Measurements from ENCODE around the gene WDR81.
"Not testable (repeated sequence)": the region's sequence is repeated elsewhere in the genome, so short reads cannot be mapped to it uniquely, and the experiment has no call there.

Gene WDR81

DNA sequence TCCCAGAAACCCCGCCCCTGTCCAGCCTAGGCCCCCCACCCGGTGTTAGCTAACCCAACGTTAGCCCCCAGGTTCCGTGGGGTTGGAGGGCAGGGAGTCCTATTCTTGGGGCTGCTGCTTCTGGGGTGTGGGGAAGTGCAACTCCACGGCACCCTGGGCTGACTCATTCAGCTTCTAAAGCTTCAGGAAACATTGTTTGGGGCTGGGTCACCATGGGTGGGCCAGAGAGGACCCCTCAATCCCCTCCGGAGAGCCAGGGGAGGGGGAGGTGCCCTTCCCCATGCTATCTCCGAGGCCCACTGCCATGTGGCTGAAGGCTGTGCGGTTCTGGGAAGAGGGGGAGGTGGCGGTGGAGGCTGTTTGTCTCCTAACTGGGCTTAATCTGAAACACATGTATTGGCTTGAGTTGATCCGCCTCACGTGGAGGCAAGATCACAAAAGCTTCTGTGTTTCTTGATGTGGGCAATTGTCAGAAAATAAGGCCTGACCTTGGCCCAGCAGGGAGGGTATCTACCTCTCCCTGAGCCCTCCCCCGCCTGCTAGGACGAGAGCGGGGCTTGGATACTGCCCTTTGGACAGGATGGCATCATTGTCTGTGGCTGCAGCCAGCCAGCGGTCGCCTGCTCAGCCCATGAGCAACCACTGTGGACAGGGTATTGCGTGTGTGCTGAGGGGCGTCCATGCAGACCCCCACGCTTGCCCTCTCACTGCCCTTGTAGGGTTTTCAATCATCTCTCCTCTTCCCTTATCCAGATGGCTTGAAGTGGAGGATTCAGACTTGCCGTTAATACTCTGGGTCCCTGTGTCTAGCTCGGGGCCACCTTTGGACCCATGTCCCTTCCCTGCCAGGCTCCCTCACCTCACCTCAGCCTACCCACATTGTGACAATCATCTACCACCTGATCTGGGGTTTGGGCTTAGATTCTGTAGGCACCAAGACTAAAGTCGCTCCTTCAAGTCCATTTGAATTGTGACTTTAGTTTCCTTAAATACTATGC, 38.7 kb downstream of the WDR81 start:
- peak; percentile 71 for DNase-seq (ENCODE audit: extremely low read depth, low read depth)
- TF ChIP-seq, protein P1, sequence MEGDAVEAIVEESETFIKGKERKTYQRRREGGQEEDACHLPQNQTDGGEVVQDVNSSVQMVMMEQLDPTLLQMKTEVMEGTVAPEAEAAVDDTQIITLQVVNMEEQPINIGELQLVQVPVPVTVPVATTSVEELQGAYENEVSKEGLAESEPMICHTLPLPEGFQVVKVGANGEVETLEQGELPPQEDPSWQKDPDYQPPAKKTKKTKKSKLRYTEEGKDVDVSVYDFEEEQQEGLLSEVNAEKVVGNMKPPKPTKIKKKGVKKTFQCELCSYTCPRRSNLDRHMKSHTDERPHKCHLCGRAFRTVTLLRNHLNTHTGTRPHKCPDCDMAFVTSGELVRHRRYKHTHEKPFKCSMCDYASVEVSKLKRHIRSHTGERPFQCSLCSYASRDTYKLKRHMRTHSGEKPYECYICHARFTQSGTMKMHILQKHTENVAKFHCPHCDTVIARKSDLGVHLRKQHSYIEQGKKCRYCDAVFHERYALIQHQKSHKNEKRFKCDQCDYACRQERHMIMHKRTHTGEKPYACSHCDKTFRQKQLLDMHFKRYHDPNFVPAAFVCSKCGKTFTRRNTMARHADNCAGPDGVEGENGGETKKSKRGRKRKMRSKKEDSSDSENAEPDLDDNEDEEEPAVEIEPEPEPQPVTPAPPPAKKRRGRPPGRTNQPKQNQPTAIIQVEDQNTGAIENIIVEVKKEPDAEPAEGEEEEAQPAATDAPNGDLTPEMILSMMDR (IDR thresholded peaks at IDR 0.05; ENCODE audit: low read depth, low read length): no peak

DNA sequence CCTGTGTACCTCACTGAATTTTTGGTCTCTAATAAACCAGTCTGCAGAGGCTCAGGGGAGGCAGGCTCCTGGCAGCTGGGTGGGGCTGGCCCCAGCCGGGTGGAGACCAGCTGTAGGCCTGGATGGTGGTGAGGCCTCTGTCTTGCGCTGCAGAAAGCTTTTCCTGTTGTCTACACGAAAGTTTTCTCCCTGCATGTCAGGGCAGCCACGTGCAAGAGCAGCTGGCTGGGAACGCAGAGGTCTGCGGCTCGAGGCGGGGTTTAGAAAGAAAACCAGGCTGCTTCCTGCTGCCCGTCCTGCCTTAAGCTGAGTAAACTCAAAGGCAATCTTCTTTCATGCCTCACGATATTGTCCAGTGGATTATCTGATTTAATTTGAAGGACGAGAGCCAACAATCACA, 39.8 kb downstream of the WDR81 start:
- TF ChIP-seq, protein P1 (IDR thresholded peaks at IDR 0.05; ENCODE audit: low read depth, low read length): no peak
- DNase-seq (ENCODE audit: extremely low read depth, low read depth): peak; percentile 71

DNA sequence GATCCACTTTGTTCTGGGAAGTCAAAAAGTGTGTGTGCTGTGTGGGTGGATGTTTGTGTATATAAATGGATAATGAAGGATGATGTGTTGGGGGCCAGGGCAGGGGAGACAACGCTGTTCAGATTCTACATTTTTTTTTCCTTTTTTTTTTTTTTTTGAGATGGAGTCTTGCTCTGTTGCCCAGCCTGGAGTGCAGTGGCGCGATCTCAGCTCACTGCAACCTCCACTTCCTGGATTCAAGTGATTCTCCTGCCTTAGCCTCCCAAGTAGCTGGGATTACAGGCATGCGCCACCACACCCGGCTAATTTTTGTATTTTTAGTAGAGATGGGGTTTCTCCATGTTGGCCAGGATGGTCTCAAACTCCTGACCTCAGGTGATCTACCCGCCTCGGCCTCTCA, 40.2 kb downstream of the WDR81 start:
- DNase-seq (ENCODE audit: extremely low read depth, low read depth): not testable (repeated sequence)

DNA sequence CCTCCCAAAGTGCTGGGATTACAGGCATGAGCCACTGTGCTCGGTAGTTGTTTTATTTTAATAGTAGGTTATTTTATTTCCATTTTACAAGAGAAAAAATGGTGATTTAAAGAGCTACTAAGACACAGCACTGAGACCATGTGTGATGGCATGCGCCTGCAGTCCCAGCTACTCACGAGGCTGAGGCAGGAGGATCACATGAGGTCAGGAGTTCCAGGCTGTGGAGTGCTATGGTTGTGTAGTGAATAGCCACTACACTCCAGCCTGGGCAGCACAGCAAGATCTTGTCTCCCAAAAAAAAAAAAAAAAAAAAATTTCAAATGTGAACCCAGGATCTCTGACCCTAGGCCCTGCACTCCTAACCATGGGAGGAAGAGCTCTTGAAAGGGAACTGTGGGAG, 41.1 kb downstream of the WDR81 start:
- TF ChIP-seq, protein P1 (IDR thresholded peaks at IDR 0.05; ENCODE audit: low read depth, low read length): no peak
- DNase-seq (ENCODE audit: extremely low read depth, low read depth): no peak

DNA sequence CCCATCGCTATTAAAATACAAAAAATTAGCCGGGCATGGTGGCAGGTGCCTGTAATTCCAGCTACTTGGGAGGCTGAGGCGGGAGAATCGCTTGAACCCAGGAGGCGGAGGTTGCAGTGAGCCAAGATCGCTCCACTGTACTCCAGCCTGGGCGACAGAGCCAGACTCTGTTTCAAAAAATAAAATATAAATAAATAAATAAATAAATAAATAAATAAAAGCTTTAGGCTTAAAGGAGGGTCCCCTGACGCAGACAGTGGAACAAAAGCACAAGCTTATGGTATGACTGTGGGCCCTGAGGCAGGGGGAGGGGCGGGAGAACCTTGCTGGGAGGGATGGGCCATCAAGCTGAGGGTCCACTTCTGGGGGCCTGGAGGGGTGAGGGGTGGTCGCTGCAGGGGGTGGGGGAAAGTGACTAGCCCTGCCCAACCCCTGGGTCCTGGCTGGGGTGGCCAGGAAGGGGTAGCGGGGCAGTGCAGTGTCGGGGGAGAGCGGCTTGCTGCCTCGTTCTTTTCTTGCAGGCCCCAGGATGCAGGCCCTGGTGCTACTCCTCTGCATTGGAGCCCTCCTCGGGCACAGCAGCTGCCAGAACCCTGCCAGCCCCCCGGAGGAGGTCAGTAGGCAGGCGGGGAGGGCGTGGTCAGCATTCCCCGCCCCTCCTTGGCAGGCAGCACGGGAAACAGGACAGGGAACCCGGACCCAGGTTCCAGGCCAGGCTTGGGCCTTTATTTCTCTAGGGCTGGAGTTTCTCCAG, 42.1 kb downstream of the WDR81 start:
- DNase-seq (ENCODE audit: extremely low read depth, low read depth): no peak
- TF ChIP-seq, protein P1 (IDR thresholded peaks at IDR 0.05; ENCODE audit: low read depth, low read length): no peak

DNA sequence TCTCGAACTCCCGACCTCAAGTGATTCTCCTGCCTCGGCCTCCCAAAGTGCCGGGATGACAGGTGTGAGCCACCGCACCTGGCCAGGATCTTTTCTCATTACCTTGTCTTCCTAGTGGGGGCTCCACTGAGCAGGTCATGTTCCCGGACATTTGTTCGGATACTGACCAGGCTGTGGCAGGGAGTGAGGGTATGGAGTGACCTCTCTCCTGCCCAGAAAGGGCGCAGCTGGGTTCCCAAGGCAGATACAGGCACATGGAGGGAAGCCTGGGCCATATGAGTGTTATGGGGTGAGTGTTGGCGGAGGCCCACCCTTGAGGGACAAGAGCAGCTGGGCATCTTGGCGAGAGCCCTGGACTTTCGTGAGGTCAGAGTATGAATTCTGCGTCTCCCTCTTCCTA, 42.9 kb downstream of the WDR81 start:
- TF ChIP-seq, protein P1 (IDR thresholded peaks at IDR 0.05; ENCODE audit: low read depth, low read length): no peak; the same call in 1 of the 2 replicates
- DNase-seq (ENCODE audit: extremely low read depth, low read depth): no peak

DNA sequence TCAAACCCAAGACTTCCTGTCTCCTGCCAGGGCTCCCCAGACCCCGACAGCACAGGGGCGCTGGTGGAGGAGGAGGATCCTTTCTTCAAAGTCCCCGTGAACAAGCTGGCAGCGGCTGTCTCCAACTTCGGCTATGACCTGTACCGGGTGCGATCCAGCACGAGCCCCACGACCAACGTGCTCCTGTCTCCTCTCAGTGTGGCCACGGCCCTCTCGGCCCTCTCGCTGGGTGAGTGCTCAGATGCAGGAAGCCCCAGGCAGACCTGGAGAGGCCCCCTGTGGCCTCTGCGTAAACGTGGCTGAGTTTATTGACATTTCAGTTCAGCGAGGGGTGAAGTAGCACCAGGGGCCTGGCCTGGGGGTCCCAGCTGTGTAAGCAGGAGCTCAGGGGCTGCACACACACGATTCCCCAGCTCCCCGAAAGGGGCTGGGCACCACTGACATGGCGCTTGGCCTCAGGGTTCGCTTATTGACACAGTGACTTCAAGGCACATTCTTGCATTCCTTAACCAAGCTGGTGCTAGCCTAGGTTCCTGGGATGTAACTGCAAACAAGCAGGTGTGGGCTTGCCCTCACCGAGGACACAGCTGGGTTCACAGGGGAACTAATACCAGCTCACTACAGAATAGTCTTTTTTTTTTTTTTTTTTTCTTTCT, 45.4 kb downstream of the WDR81 start:
- TF ChIP-seq, protein P1 (IDR thresholded peaks at IDR 0.05; ENCODE audit: low read depth, low read length): no peak
- no peak for DNase-seq (ENCODE audit: extremely low read depth, low read depth)

DNA sequence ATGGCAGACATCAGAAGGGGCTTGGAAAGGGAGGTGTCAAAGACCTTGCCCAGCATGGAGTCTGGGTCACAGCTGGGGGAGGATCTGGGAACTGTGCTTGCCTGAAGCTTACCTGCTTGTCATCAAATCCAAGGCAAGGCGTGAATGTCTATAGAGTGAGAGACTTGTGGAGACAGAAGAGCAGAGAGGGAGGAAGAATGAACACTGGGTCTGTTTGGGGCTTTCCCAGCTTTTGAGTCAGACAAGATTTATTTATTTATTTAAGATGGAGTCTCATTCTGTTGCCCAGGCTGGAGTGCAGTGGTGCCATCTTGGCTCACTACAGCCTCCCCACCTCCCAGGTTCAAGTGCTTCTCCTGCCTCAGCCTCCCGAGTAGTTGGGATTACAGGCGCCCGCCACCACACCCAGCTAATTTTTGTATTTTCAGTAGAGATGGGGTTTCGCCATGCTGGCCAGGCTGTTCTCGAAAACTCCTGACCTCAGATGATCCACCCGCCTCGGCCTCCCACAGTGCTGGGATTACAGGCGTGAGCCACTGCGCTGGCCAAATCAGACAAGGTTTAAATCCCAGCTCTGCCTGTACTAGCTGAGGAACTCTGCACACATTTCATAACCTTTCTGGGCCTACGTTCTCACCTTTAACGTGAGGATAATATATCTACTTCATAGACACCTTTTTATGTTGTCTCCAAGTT, 48.6 kb downstream of the WDR81 start:
- not testable (repeated sequence) for DNase-seq (ENCODE audit: extremely low read depth, low read depth)

Measured in AG09319 (cell line).